Measurements from ENCODE around the gene SRBD1. TPM values are rescaled to one million over a fixed set of nuclear protein-coding genes. Genes with fewer than 3 reads are reported as not detected.

Gene SRBD1
- total RNA-seq, 6 experiments from 2014 or later: 7.4 to 14.1 (median 9.4) TPM

DNA sequence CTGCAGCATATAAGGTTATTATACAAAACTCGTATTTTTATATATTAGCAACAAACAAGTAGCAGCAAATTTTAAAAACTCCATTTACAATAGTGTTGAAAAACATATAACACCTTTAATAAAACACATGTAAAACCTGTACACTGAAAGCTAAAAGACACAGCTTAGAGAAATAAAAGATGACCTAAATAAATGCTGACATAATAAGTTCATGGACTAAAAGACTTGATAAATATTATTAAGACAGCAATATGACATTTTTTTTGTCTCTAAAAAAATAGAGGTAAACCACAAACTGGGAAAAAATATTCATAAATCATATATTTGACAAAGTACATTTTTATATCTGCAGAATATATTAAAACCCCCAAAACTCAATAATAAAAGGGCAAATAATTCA lies 201.4 kb downstream of the SRBD1 start:
- TF ChIP-seq, protein P1, sequence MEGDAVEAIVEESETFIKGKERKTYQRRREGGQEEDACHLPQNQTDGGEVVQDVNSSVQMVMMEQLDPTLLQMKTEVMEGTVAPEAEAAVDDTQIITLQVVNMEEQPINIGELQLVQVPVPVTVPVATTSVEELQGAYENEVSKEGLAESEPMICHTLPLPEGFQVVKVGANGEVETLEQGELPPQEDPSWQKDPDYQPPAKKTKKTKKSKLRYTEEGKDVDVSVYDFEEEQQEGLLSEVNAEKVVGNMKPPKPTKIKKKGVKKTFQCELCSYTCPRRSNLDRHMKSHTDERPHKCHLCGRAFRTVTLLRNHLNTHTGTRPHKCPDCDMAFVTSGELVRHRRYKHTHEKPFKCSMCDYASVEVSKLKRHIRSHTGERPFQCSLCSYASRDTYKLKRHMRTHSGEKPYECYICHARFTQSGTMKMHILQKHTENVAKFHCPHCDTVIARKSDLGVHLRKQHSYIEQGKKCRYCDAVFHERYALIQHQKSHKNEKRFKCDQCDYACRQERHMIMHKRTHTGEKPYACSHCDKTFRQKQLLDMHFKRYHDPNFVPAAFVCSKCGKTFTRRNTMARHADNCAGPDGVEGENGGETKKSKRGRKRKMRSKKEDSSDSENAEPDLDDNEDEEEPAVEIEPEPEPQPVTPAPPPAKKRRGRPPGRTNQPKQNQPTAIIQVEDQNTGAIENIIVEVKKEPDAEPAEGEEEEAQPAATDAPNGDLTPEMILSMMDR (IDR thresholded peaks at IDR 0.05): no peak
- no peak for TF ChIP-seq POLR2A (IDR thresholded peaks at IDR 0.05)
- DNase-seq (no peak), ATAC-seq (no peak)
- Histone ChIP-seq H3K27me3 (no peaks in the 10 kb centered on the region), H3K27ac (no peak overlapping the region), H3K4me1 (no peaks in the 10 kb centered on the region), H3K4me3 (no peak overlapping the region), H3K9me3 (no peaks in the 10 kb centered on the region), H3K36me3 (no peaks in the 10 kb centered on the region)
- WGBS (ENCODE audit: insufficient coverage, low coverage, low lambda C conversion rate, missing lambda C conversion rate): 87% methylated on average over 1 of the region's 1 CpG
- intact Hi-C loops (cut with DNase I): no loop called here

DNA sequence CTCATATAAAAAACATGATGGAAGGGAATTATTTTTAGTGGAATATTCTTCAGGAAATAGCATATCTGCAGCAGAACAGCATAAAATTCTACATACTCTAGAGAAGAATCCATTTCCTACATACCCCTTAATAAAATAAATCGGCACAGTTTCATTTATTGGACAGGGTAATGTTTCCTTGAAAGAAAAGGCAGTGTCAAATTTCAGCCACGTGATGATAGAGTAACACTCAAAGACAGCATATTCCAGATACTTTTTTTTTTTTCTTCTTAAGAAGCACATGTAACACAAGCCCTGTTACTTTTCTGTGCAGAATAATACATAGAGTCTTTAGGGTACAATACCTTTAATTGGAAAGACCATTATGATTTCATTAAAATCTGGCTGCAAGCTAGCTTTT lies 204.4 kb downstream of the SRBD1 start:
- no peak for DNase-seq
- 93% methylated on average over 2 of the region's 2 CpGs for WGBS (ENCODE audit: insufficient coverage, low coverage, low lambda C conversion rate, missing lambda C conversion rate)
- Histone ChIP-seq H3K4me3 (no peak overlapping the region), H3K9me3 (no peaks in the 10 kb centered on the region), H3K27ac (no peak overlapping the region), H3K27me3 (no peaks in the 10 kb centered on the region), H3K36me3 (no peaks in the 10 kb centered on the region), H3K4me1 (no peaks in the 10 kb centered on the region)
- TF ChIP-seq, protein P1 (IDR thresholded peaks at IDR 0.05): no peak
- TF ChIP-seq POLR2A (IDR thresholded peaks at IDR 0.05): no peak
- ATAC-seq: no peak
- intact Hi-C loops (cut with DNase I): no loop called here

DNA sequence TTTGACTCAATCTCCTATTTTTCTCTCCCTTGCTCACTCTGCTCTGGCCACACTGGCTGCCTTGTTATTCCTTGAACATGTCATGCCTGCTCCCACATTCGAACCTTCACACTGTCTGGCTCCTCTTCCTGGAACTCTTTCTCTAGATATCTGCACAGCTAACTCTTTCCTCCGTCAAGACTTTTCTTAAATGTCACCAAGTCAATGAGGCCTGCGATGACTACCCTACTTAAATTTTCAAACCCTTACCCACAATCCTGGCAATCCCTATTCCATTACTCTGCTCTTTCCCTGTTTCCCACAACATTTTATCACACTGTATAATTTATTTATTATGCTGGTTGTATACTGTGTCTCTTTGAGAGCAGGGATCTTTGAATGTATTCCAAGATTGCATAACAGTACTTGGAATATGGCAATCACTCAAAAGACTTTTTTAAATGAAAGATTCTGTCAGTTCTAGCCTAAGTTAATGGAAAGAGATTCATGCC lies 206.2 kb downstream of the SRBD1 start:
- WGBS (ENCODE audit: insufficient coverage, low coverage, low lambda C conversion rate, missing lambda C conversion rate): 77% methylated on average over 3 of the region's 3 CpGs
- peak in 3 of 4 donors; percentile 17 to 40 (median 18) for ATAC-seq
- intact Hi-C loops (cut with DNase I): no loop called here

DNA sequence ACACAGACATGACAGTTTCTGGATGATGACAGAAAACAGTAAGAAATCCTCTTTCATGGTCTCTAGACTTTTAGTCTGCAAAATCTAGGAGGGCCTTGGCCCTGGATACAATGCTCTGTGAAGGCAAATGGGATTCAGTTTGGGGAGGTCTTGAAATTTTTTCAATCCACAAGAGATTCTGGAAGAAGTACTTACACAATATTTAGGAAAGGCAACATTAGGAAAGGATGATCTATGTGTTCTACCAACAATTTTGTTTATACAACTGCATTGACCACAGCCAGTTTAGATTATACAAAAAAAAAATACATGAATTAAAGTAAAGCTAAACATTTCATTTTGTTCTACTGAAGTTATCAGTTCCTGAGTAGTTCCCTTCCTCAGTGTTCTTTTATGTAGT lies 208.0 kb downstream of the SRBD1 start:
- H3K9me3 ChIP-seq: no peaks in the 10 kb centered on the region
- H3K4me3 ChIP-seq: no peak overlapping the region
- no peaks in the 10 kb centered on the region for H3K27me3 ChIP-seq
- no peak overlapping the region for H3K27ac ChIP-seq
- no peaks in the 10 kb centered on the region for H3K36me3 ChIP-seq
- no peak for TF ChIP-seq POLR2A (IDR thresholded peaks at IDR 0.05)
- TF ChIP-seq, protein P1 (IDR thresholded peaks at IDR 0.05): no peak
- no peaks in the 10 kb centered on the region for H3K4me1 ChIP-seq
- no peak for ATAC-seq
- intact Hi-C loops (cut with DNase I): no loop called here
- no peak for DNase-seq

More for the DNA sequence above, 206.2 kb downstream of the SRBD1 start:
- no peak overlapping the region for H3K27ac ChIP-seq
- no peaks in the 10 kb centered on the region for H3K9me3 ChIP-seq
- DNase-seq: no peak
- no peaks in the 10 kb centered on the region for H3K36me3 ChIP-seq
- TF ChIP-seq POLR2A (IDR thresholded peaks at IDR 0.05): no peak
- TF ChIP-seq, protein P1 (IDR thresholded peaks at IDR 0.05): no peak
- no peak overlapping the region for H3K4me3 ChIP-seq
- no peaks in the 10 kb centered on the region for H3K4me1 ChIP-seq
- H3K27me3 ChIP-seq: no peaks in the 10 kb centered on the region

DNA sequence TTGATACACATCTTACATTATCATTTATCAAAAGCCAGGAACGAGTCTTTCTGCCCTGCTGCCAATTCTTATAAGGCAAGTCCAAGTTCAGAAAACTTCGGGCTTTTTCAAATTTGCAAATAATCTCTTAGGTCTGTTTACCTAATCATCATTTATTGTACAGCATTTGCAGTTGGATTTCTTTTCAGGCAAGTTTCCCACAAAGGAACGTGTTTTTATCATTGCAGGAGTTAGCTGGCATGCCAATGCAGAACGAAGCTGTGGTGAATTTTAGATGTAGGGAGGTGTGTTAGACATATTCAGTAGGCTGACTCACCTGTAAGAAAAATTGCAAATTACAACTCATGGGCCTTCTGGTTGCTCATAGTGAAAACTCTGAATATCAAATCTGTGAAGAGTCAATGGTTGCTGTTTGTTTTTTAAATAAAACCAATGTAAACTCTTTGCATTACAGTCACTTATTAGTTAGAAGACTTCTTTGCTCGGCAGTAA lies 209.6 kb downstream of the SRBD1 start:
- intact Hi-C loops (cut with DNase I): no loop called here
- DNase-seq: no peak
- TF ChIP-seq, protein P1 (IDR thresholded peaks at IDR 0.05): no peak
- TF ChIP-seq POLR2A (IDR thresholded peaks at IDR 0.05): no peak
- no peak for ATAC-seq
- no peaks in the 10 kb centered on the region for H3K36me3 ChIP-seq
- H3K27me3 ChIP-seq: no peaks in the 10 kb centered on the region
- H3K27ac ChIP-seq: no peak overlapping the region
- H3K4me3 ChIP-seq: no peak overlapping the region
- WGBS (ENCODE audit: insufficient coverage, low coverage, low lambda C conversion rate, missing lambda C conversion rate): 96% methylated on average over 5 of the region's 5 CpGs
- no peaks in the 10 kb centered on the region for H3K4me1 ChIP-seq
- H3K9me3 ChIP-seq: no peaks in the 10 kb centered on the region
